Ascending aorta (tissue), 2 donors: Measurements from ENCODE around the gene ELOVL3. TPM values are rescaled to one million over a fixed set of nuclear protein-coding genes. Genes with fewer than 3 reads are reported as not detected.
A peak's percentile ranks its signal among the peaks of the same experiment; 100 is the strongest.

Source experiments
- DNase-seq, 2 donors: peaks; one replicate each; pipeline ENCODE4 v3.0.0-alpha.2; 2019; ENCODE audit warnings: low spot score in 2 of 2
- H3K27ac ChIP-seq, 2 donors: fragments of 200-600 bp; sonication (generic); one replicate each; pipeline ENCODE4 v1.5.1; 2016 to 2017; ENCODE audit warnings: mild to moderate bottlenecking in 1 of 2
- H3K27me3 ChIP-seq: fragments of 200-600 bp; sonication (generic); one replicate; pipeline ENCODE4 v1.5.1; 2017
- H3K36me3 ChIP-seq, 2 donors: fragments of 200-600 bp; sonication (generic); one replicate each; pipeline ENCODE4 v1.5.1; 2016
- H3K4me1 ChIP-seq, 2 donors: fragments of 200-600 bp; sonication (generic); one replicate each; pipeline ENCODE4 v1.5.1; 2016 to 2017; ENCODE audit warnings: mild to moderate bottlenecking in 1 of 2
- H3K4me3 ChIP-seq, 2 donors: fragments of 200-600 bp; sonication (generic); one replicate each; pipeline ENCODE4 v1.5.1; 2016 to 2017; ENCODE audit warnings: mild to moderate bottlenecking in 1 of 2
- H3K9me3 ChIP-seq, 2 donors: fragments of 200-600 bp; sonication (generic); one replicate each; pipeline ENCODE4 v1.5.1; 2016
- CTCF ChIP-seq, 3 experiments: fragments of 200-600 bp in 2 of 3; fragments of 450-650 bp in 1 of 3; sonication (generic) in 2 of 3; IDR thresholded peaks; one replicate each; pipeline ENCODE4 v1.5.1; 2016 to 2019; ENCODE audit warnings: antibody characterized with exemption in 3 of 3, mild to moderate bottlenecking in 1 of 3, moderate library complexity in 1 of 3
- intact Hi-C: fragments of 100-400 bp; cut with DNase I; formaldehyde crosslinking; loops from one replicate; pipeline ENCODE4 v1.15.1; 2023
- total RNA-seq: library from RNA; depleted of rRNA; stranded (reverse); fragments of >200 nt; gene quantifications from one replicate; pipeline ENCODE4 v1.1.0, GENCODE V29; 2016

Gene ELOVL3
- total RNA-seq, 1 donor from 2014 or later: not detected

GRCh38 chr10:102261842-102262241 lies 35.7 kb downstream of the ELOVL3 start:
- no peak overlapping the region for H3K27ac ChIP-seq
- no peaks in the 10 kb centered on the region for H3K9me3 ChIP-seq
- no peak for DNase-seq
- TF ChIP-seq CTCF (IDR thresholded peaks at IDR 0.05): no peak
- peaks cover 0 to 24% of the 10 kb centered on the region in 2 donors for H3K4me1 ChIP-seq
- no peak overlapping the region for H3K4me3 ChIP-seq
- H3K27me3 ChIP-seq: no peaks in the 10 kb centered on the region
- H3K36me3 ChIP-seq: peaks cover 21 to 23% of the 10 kb centered on the region in 2 donors
- intact Hi-C loops: no loop called here

- Histone ChIP-seq H3K4me1 (peaks cover 0 to 34% of the 10 kb centered on the region in 2 donors), H3K4me3 (no peak overlapping the region), H3K36me3 (peaks cover 21 to 23% of the 10 kb centered on the region in 2 donors), H3K27me3 (no peaks in the 10 kb centered on the region), H3K27ac (no peak overlapping the region), H3K9me3 (no peaks in the 10 kb centered on the region)
- DNase-seq: no peak
- no peak for TF ChIP-seq CTCF (IDR thresholded peaks at IDR 0.05)
- intact Hi-C loops: no loop called here
These were observed 36.8 kb downstream of the ELOVL3 start for GRCh38 chr10:102262744-102263370.

- H3K4me1 ChIP-seq: peaks cover 0 to 40% of the 10 kb centered on the region in 2 donors
- intact Hi-C loops: no loop called here
These were observed 38.3 kb downstream of the ELOVL3 start for GRCh38 chr10:102264371-102264770.

GRCh38 chr10:102266670-102267069 lies 40.6 kb downstream of the ELOVL3 start:
- H3K27me3 ChIP-seq: no peaks in the 10 kb centered on the region
- H3K9me3 ChIP-seq: no peaks in the 10 kb centered on the region
- peaks cover 0 to 39% of the 10 kb centered on the region in 2 donors for H3K4me1 ChIP-seq
- H3K27ac ChIP-seq: no peak overlapping the region
- intact Hi-C loops: no loop called here
- TF ChIP-seq CTCF (IDR thresholded peaks at IDR 0.05): no peak
- no peak for DNase-seq
- no peak overlapping the region for H3K4me3 ChIP-seq
- H3K36me3 ChIP-seq: peaks cover 4 to 7% of the 10 kb centered on the region in 2 donors

More at GRCh38 chr10:102264371-102264770, 38.3 kb downstream of the ELOVL3 start:
- no peak for TF ChIP-seq CTCF (IDR thresholded peaks at IDR 0.05)
- Histone ChIP-seq H3K36me3 (peaks cover 19 to 21% of the 10 kb centered on the region in 2 donors), H3K4me3 (no peak overlapping the region), H3K27ac (no peak overlapping the region), H3K9me3 (no peaks in the 10 kb centered on the region), H3K27me3 (no peaks in the 10 kb centered on the region)
- DNase-seq: no peak

GRCh38 chr10:102267748-102268147 lies 41.6 kb downstream of the ELOVL3 start:
- H3K36me3 ChIP-seq: peaks cover 0 to 4% of the 10 kb centered on the region in 2 donors
- no peak overlapping the region for H3K4me3 ChIP-seq
- peaks cover 0 to 34% of the 10 kb centered on the region in 2 donors for H3K4me1 ChIP-seq
- no peaks in the 10 kb centered on the region for H3K9me3 ChIP-seq
- no peak for DNase-seq
- no peak for TF ChIP-seq CTCF (IDR thresholded peaks at IDR 0.05)
- intact Hi-C loops: no loop called here
- H3K27me3 ChIP-seq: no peaks in the 10 kb centered on the region
- H3K27ac ChIP-seq: peak overlapping the region; percentile 10 to 14
